Epidermal melanocyte (primary cell): ENCODE results near the gene ZNF385C.

ENCODE experiments used
- DNase-seq: peaks from one replicate; pipeline ENCODE4 v3.0.0; 2011; ENCODE audit warnings: low spot score; ENCODE audit not compliant: insufficient read length

The ZNF385C gene

DNA sequence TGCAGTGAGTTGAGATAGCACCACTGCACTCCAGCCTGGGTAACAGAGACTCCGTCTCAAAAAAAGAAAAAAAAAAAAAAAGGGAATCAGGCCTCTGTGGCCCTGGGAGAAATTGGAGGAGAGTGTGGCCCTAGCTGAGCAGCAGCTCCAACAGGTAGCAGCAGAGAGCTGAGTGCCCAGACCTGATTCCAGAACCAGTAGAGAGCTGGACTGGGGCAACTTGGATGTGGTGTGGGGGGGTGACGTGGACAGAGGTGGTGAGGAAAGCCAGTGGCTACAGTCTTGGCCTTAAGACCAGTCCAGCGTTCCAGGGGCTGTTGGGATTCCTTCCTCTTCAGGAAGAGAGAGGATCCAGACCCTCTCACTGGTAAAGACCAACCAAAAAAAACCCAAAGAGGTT, 26.0 kb upstream of the ZNF385C start:
- DNase-seq: no peak

DNA sequence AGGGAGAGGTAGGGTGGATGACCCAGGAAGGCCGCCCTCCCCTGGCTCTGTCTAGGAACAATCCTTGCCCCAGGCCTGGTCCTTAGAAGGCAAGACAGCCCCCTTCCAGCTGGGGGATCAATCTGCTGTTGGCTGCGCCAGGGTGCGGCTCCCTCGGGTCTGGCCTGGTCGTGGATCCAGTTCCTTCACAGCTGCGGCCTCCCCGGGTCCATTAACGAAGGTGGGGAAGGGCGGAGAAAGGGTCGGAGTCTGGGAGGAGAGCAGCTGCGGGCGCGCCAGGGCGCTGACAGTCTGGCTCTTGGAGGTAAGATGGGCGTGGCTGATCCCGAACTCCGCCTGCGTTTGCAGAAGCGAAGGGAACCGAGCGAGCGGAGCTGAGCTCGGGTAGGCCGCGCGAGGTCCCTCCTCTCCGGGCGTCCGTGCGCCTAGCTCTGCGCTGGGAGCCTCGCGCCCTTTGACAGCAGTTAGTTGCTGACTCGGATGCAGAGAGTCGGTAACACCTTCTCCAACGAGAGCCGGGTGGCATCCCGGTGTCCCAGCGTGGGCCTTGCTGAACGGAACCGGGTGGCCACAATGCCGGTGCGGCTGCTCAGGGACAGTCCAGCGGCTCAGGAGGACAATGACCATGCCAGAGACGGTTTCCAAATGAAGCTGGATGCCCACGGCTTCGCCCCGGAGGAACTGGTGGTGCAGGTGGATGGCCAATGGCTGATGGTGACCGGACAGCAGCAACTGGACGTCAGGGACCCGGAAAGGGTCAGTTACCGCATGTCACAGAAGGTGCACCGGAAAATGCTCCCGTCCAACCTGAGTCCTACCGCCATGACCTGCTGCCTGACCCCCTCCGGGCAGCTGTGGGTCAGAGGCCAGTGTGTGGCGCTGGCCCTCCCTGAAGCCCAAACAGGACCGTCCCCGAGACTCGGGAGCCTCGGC, 24.4 kb upstream of the ZNF385C start, which contains the start of gene HSPB9:
HSPB9 (plus strand) TSS at position 434 of the 933 bp plus-strand sequence; CDS start at position 481, 47 bp downstream.
- no peak for DNase-seq

DNA sequence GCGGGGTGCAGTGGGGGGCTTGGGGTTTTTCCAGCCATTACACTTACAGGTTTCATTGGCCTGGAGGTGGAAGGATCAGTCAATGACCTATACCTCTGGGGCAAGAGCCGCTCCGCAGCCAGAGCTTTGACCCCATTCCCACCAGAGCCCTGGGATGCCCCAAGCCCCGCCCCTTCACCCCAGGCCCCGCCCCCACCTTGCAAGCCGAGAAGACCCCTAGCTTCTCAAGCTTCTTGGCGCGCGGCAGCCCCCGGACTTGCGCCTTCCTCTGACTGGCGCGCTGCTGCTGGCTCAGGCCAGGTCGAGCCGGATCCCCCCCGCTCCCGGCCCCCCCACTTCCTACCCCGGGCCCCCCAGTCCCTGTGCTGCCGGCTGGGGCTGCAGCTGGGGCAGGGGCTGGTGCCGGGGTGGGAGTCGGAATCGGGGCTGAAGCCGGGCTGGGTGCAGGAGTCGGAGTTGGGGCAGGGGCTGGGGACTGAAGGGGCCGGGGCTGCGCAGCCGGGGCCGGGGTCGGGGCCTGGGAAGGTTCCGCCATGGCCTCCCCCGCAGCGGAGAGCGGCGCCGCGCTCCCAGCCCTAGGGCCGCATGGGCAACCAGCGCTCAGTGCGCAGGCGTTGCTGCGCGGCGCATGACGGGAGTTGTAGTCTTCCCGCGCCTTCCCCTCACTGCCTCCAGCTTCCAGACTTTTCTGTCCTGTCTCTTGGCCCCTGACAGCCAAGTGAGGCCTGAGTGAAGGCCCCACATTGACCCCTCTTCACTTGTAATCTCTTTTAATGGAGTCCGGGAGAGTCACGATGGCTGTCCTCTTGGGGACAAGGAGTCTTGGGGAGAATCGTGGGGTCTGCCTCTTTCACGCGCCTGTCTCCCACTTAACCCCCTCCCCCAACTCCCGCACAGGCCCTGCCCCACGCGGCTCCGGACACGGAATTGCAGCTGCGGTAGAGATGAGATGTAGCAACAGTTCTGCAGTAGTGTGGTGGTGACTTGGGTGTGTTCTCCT, 22.8 kb upstream of the ZNF385C start, which contains the start of gene KAT2A:
KAT2A (minus strand) TSS at position 598 of the 1,000 bp plus-strand sequence; CDS start at position 535, 63 bp downstream.
- peak; percentile 97 for DNase-seq

DNA sequence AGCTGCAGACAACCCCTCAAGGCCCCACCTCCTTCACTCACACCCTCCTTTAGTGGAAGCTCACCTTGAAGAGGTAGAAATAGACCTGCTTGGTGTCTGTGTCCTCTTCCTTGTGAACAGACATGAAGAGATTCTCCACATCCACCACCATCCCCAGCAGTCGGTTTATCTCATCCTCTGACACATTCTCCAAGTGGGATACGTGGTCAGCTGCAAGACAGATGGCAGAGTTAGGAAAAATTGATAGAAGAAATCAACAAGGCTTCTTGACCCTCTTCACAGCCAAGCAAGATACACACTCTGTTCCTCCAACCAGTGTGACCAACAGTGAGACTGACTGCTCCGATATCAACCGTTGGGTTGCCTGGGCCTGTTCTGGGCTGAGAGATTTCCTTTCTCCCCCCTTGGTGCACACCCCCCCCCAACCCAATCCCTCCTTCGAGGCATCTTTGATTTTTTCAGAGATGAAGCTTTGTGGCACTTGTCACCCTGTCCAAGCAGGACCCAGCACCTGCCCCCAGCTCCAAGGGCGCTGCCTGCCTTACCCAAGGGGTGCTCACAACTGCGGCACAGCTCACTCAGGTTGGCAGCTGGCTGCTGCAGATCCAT, 22.0 kb upstream of the ZNF385C start:
- DNase-seq: no peak

DNA sequence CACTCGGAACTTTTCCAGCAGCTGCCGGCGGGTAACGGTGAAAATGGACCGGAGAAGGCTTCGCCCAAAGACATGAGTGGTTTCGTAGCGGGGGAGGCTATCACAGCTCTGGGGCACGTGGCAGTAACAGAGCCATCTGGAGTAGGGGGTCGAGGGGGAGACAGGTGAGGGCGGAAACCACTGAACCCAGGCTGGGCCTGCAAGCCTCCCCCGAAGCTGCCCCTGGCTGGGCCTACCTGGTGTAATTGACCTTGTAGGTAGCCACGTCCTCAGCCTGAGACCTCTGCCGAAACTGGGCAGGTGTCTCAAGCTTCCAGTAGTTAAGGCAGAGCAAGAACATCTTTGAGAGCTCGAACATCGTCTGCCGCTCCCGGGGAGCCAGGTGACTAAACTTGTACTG, 21.0 kb upstream of the ZNF385C start:
- no peak for DNase-seq

DNA sequence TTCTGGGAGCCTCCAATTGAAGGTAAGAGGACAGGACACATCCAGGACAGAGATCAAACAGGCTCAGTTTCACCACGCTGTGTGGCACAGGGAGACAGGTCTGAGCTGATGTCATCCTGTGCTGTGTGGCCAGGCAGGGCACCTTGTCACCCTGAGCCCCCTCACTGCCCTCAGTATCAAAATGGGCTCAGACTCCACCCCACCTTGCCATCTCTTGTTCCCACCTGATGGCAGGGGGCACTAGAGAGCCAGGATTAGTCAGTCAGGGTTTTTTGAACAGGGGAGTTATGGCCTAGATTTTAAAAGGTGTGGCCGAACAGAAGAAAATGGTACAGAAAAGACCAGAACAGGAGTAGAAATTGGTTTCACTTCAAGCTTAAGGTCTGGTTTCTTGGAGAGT, 20.3 kb upstream of the ZNF385C start:
- no peak for DNase-seq

DNA sequence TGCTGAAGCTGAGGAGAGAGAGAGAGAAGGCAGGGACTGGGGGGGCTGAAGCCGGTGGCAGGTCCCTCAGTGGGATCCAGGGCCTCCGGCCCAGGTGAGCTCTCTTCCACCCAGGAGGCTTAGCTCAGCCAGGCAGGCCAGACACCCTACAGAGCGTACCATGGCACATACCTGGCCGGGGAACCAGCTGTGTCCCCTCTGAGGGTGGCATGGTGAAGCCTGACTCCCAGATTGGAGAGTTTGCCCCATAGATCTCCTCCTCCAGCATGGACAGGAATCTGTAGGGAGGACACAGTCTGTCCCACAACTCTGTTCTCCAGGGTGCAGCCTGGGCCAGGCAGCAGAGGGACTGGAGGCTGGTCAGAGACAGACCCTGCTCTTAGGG, 19.8 kb upstream of the ZNF385C start:
- DNase-seq: no peak

DNA sequence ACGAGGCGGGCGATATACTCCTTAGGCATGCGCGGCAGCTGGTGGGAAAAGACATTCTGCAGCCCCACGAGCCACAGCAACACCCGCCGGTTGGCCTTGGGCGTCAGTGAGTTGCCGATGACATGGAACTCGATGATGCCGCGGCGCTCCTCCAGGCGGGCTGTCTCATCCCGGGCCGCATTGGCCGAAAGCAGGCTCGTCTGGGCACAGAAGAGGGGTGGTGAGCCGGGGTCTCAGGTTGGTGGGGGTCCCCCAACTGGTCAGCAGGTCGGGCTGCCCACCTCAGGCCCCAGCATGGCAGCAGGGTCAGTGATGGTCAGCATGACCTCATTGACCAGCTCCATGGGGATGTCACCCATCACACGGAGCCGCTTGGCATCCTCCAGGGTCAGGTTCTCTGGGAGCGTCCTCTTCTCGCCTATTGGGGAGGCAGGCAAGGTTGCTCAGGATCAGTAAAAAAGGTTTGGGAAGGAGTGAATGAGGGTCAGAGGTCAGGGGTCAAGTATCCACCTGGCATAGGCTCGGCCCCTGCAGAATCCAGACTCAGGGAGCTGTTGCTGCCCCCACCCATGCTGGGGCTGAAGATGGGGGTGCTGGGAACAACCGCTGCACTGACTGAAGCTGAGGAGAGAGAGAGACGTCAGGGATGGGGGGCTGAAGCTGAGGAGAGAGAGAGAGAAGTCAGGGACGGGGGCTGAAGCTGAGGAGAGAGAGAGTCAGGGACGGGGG, 19.3 kb upstream of the ZNF385C start:
- no peak for DNase-seq

DNA sequence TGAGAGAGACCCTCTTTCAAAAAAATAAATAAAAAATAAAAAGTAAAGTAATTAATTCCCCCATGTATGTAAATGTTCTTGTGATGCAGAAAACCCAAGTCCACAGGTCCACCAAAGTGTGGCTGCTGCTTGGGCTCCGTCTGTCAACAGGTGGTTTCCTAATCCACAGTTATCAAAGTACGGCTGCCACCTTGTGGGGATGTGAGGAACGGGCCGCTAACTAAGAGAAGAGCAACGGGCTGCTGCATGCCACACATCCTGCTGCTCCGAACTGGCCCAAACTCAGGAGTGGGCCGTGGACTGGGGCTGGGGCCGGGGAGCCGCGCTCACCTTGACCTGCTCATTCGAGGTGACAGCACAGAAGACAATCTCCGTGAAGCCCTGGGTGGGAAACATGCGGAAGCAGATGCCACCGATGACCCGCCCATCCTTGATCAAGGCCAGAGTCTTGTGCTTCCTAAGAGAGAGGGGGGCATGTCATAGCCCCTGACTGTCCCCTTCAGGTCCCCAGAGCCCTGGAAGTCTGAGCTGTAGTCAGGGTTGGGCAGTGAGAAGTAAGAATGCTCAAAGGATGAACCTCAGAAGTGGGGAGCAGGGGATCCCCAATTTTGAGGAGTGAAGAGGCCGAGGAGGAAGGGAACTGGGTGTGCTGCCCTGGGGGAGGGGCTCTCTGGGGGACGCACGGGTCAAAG, 18.6 kb upstream of the ZNF385C start:
- DNase-seq: peak; percentile 66

DNA sequence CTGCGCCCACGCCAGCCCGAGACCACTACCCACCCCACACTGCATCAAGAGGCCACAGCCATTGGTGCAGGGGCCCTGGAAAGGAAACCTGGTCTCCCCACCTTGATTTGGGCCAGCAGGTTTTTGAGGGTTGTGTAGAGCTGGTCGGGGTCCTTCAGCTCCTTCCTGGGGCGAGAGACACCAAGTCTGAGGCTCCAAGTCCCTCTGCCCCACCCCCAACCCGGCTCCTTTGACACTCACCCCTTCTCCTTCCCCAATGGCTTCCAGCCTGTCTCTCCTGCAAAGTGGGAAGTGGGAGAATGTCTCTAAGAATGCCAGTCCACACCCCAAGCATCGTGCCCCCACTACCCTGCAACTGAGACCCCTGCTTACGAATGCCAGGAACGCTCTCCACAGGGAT, 15.8 kb upstream of the ZNF385C start:
- DNase-seq: no peak

DNA sequence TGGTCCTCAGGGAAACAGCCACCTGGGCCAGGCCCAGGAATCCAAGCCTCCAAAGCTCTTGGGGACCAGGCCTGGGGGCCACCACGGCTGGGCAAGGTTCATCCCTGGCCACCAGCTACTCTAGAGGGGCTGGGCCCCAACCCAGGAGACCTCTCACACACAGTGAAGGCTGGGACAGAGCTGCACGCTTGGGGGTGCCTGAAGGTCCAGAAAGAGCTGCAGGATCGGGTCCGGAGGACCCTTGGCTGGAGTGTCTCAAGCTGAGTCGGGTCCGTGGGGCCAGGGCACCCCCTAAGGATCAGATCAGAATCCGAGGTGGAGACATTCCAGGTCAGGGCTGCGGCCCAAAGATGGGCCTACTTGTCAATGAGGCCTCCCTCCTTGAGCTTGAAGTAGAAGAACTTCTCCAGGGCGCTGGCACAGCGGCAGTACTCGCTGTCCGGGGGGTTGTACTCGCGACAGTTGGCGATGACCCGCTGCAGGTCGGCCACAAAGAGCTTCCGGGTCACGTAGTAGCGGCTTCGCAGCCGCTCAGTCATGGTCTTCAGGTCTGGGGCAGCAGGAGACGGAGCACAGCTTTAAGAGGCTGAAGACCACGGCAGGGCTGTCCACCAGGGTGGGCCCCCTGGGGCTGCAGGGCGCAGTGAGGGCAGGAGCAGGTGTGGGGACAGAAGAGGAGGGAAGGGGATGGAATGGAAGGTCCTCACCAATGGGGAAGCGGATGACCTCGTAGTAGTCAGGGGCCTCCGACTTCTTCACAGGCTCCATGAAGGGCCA, 15.2 kb upstream of the ZNF385C start:
- DNase-seq: no peak

DNA sequence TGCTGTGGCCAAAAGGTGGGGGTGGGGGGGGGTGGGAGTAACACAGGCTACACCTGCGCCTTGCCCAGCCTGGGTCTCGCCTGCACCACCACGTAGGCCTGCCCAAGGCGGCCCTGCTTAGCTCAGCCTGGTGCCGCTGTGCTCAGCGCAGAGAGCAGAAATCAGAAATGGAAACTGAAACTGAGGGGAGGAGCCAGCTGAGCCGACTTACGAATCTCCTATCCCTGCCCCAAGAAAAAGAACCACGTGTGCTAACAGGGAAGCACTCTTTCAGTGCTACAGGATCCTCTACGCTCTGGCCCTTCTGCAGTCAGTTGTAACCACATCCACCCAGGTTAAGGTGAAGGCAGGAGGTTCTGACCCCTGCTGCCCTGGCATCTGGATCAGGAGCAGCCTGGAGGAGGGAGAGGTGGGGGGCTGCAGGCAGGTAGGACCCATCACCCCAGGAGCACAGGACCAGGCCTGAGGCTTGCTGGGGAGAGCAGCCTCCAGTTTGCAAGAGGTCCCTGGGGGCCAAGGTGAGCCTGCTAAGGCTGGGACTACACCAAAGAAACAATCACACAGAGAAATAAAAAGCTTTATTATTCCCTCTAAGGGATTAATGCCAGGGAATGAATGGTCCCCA, 14.4 kb upstream of the ZNF385C start, which contains the start of gene DHX58:
DHX58 (minus strand) TSS at position 163 of the 625 bp plus-strand sequence. CDS start 822 bp downstream, outside the sequence.
- peak; percentile 97 for DNase-seq

DNA sequence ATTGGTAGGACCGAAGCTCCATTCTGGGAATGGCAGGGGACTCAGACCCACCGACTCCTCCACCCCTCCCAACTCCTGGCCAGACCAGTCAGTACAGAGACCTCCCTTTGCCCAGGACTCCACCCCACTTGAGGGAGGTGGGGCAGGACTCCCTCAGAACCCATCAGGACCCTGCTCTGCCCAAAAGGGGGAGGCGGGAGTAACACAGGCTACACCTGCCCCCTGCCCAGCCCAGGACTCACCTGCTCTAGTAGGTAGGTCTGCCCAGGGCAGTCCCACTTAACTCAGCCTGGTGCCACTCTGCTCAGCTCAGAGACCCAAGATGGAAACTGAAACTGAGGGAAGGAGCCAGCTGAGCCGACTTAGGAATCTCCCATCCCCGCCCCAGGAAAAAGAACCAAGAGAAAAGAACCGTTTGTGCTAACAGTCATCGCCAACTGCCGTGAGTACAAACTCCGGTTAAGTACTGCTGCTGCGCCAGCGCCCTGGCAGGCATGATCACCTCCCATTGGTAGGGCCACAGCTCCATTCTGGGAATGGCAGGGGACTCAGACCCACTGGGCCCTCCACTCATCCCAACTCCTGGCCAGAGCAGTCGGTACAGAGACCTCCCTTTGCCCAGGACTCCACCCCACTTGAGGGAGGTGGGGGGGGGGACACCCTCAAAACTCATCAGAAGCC, 13.7 kb upstream of the ZNF385C start:
- DNase-seq: peak; percentile 77

DNA sequence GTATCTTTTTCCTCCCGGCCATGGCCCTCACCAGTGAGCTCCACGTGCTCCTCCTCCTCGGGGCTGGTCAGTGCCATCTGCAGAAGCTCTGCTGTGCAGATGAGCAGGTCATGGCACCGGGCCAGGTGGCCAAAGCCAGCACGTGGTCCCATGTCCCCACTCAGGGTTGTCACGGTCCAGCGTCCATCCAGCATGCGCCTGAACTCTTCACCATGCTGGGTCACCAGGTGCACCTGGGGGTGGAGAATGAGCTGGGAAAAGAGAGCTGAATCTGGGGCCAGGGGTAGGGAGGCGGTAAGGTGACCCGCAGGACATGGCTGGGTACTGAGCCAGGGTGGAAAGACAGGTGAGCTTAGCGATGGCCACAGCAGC, 13.0 kb upstream of the ZNF385C start:
- no peak for DNase-seq

DNA sequence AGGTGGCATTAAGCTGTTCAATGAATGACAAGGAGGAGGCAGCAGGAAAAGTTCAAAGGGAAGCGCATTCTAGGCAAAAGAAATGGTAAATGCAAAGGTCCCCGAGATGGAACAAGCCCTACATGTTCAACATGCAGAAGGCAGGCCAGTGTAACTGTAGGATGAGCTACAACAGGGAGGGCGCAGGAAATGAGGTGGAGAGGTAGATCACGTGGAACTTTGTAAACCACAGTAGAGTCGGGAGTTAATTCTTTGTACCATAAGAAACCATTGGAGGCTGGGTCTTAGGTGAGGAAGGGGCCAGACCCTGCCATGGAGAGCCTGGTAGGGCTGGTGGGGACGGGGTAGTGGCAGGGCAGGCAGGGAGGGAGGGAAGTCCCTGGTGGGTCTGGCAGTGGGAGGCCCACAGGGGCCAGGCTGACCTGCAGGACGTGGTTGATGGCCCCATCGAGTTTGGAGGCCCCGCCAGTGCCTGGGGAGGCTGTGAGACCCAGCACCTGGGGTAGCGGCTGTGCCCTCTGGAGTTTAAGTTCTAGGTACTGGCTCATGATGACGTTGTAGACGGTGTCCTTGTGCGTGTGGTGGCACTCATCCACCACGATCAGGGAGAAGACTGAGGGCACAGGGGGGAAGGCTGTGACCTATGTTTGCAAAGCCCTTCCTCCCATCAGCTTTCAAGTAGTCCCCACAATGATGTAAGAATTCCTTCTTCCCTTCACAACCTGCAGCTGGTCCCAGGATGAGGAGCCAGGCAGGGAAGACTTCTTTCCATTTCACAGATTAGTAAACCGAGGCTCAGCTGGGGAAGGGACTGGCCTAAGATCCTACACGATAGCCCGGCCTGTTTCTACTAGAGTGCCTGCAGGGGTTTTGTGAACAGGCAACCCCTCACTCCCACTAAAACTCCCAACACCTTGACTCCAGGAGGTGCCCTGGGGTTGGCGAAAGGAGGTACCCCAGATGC, 12.3 kb upstream of the ZNF385C start:
- no peak for DNase-seq

DNA sequence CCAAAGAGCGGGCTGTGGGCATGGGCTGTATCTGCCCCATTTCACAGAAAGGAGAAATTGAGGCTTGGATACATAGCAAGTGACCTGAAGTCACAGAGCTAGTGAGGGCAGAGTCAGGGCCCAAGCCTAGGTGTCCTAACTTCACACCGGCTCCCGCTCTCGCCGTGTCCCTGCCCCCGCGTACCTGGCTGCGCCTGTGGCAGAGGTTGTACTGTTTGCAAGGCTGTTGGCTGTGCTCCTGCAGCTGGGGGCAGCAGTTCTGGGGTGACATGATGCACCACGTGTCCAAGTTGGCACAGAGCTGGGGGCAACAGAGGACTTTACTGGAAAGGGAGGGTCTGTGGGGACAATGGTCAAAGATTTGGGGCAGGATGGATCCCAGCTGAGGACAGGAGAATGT, 10.8 kb upstream of the ZNF385C start:
- DNase-seq: no peak
